IMR-90 (cell line): Measurements from ENCODE around the gene RHPN2. TPM values are rescaled to one million over a fixed set of nuclear protein-coding genes. Genes with fewer than 3 reads are reported as not detected.

Experiments
- ATAC-seq: fragments of 200-7000 bp; cut with Tn5 transposase; 2 replicates; pipeline ENCODE4 v1.9.1; 2020; ENCODE audit warnings: low read depth, mild to moderate bottlenecking, moderate library complexity
- BruUV-seq: library from RNA; stranded (reverse); fragments of 400-500 nt; replicated peaks from 2 replicates; lab custom pipeline; 2021; lab: Mats Ljungman, UMichigan
- CTCF ChIA-PET: fragments of 300-600 bp; formaldehyde crosslinking; extraction: SDS; loops from one replicate; lab custom pipeline; 2021; ENCODE audit warnings: antibody characterized with exemption; lab: Yijun Ruan, JAX
- POLR2A ChIA-PET: fragments of 300-600 bp; sonication (Branson Sonifier 250); formaldehyde crosslinking; loops from one replicate; lab custom pipeline; 2022; ENCODE audit warnings: antibody characterized with exemption; ENCODE audit not compliant: unreplicated experiment; lab: Charles Lee
- DNase-seq: peaks from one replicate; pipeline ENCODE4 v3.0.0; 2013
- H2AFZ ChIP-seq: replicated peaks from 2 replicates; pipeline ENCODE3; 2013; ENCODE audit warnings: low read length, mild to moderate bottlenecking; ENCODE audit not compliant: poor library complexity
- H2AK5ac ChIP-seq: 2 replicates; pipeline ENCODE4 v1.6.1; 2013; ENCODE audit warnings: low read depth, low read length, inconsistent platforms
- H2AK9ac ChIP-seq: replicated peaks from 2 replicates; pipeline ENCODE3; 2013; ENCODE audit warnings: mild to moderate bottlenecking, low read depth, low read length, moderate library complexity; ENCODE audit not compliant: poor library complexity
- H2BK120ac ChIP-seq: 2 replicates; pipeline ENCODE4 v1.6.1; 2013; ENCODE audit warnings: low read depth, low read length, inconsistent platforms
- H2BK15ac ChIP-seq: 3 replicates; pipeline ENCODE4 v1.6.1; 2013; ENCODE audit warnings: low read depth, low read length, inconsistent platforms
- H2BK20ac ChIP-seq: 2 replicates; pipeline ENCODE4 v1.6.1; 2013; ENCODE audit warnings: low read depth, mild to moderate bottlenecking, inconsistent platforms, low read length, moderate library complexity
- H2BK5ac ChIP-seq: 2 replicates; pipeline ENCODE4 v1.6.1; 2013; ENCODE audit warnings: mild to moderate bottlenecking, low read depth, low read length, inconsistent platforms; ENCODE audit not compliant: poor library complexity, severe bottlenecking
- H3K14ac ChIP-seq: replicated peaks from 2 replicates; pipeline ENCODE4 v1.6.1; 2013; ENCODE audit warnings: low read depth, low read length, inconsistent platforms
- H3K18ac ChIP-seq: 2 replicates; pipeline ENCODE4 v1.6.1; 2013; ENCODE audit warnings: low read depth, low read length, control low read depth
- H3K23ac ChIP-seq: 2 replicates; pipeline ENCODE4 v1.6.1; 2013; ENCODE audit warnings: low read depth, low read length, inconsistent platforms
- H3K27ac ChIP-seq: 2 replicates; pipeline ENCODE4 v1.5.1; 2013; ENCODE audit warnings: mild to moderate bottlenecking, control low read depth, low read length; ENCODE audit not compliant: insufficient read depth
- H3K27me3 ChIP-seq: 2 replicates; pipeline ENCODE4 v1.6.1; 2013; ENCODE audit warnings: low read length; ENCODE audit not compliant: control insufficient read depth, insufficient read depth
- H3K36me3 ChIP-seq: 2 replicates; pipeline ENCODE4 v1.6.1; 2013; ENCODE audit warnings: low read length, mixed read lengths; ENCODE audit not compliant: control insufficient read depth, insufficient read depth
- H3K4ac ChIP-seq: 2 replicates; pipeline ENCODE4 v1.6.1; 2013; ENCODE audit warnings: low read depth, low read length, inconsistent platforms
- H3K4me1 ChIP-seq: 2 replicates; pipeline ENCODE4 v1.6.1; 2013; ENCODE audit warnings: low read length, mixed read lengths; ENCODE audit not compliant: control insufficient read depth, insufficient read depth
- H3K4me2 ChIP-seq: 2 replicates; pipeline ENCODE4 v1.6.1; 2013; ENCODE audit warnings: low read depth, mild to moderate bottlenecking, control low read depth, low read length, moderate library complexity
- H3K4me3 ChIP-seq: 2 replicates; pipeline ENCODE4 v1.5.1; 2013; ENCODE audit warnings: low read depth, mild to moderate bottlenecking, control low read depth, low read length, moderate library complexity; ENCODE audit not compliant: insufficient read depth
- H3K56ac ChIP-seq: 2 replicates; pipeline ENCODE4 v1.6.1; 2013; ENCODE audit warnings: low read length, inconsistent platforms; ENCODE audit not compliant: insufficient read depth; ENCODE audit errors: extremely low read depth
- H3K79me1 ChIP-seq, 2 experiments: 2 replicates each; pipeline ENCODE4 v1.6.1; 2013; ENCODE audit warnings: low read length in 2 of 2, inconsistent platforms in 1 of 2, low read depth in 1 of 2
- H3K9ac ChIP-seq: 2 replicates; pipeline ENCODE4 v1.6.1; 2013; ENCODE audit warnings: low read depth, low read length, control low read depth
- H3K9me1 ChIP-seq: 2 replicates; pipeline ENCODE4 v1.6.1; 2013; ENCODE audit warnings: low read length, inconsistent platforms; ENCODE audit not compliant: insufficient read depth
- H3K9me3 ChIP-seq: 2 replicates; pipeline ENCODE4 v1.6.1; 2013; ENCODE audit warnings: low read length; ENCODE audit not compliant: control insufficient read depth, insufficient read depth
- H4K20me1 ChIP-seq: 2 replicates; pipeline ENCODE4 v1.6.1; 2013; ENCODE audit warnings: low read length, inconsistent platforms; ENCODE audit not compliant: insufficient read depth
- H4K5ac ChIP-seq: 2 replicates; pipeline ENCODE4 v1.6.1; 2013; ENCODE audit warnings: mild to moderate bottlenecking, low read depth, low read length, control low read depth
- H4K8ac ChIP-seq, 2 experiments: 2 replicates each; pipeline ENCODE4 v1.6.1; 2013; ENCODE audit warnings: low read depth in 2 of 2, low read length in 2 of 2, control low read depth in 1 of 2, inconsistent platforms in 1 of 2
- H4K91ac ChIP-seq: 2 replicates; pipeline ENCODE4 v1.6.1; 2013; ENCODE audit warnings: low read depth, low read length, inconsistent platforms; ENCODE audit not compliant: insufficient read depth
- CEBPB ChIP-seq: IDR thresholded peaks from 2 replicates; pipeline ENCODE4 v1.6.1; 2012; ENCODE audit warnings: low read depth, low read length, improper control_type of control experiment
- CHD1 ChIP-seq: IDR thresholded peaks from 2 replicates; pipeline ENCODE4 v1.6.1; 2012; ENCODE audit warnings: low read depth, low read length, improper control_type of control experiment
- FOS ChIP-seq: fragments of 150-350 bp; IDR thresholded peaks from 2 replicates; pipeline ENCODE4 v1.6.1; 2016; ENCODE audit warnings: low read depth, low read length
- MAFK ChIP-seq: IDR thresholded peaks from 2 replicates; pipeline ENCODE4 v1.6.1; 2012; ENCODE audit warnings: low read depth, low read length, improper control_type of control experiment
- MXI1 ChIP-seq: IDR thresholded peaks from 2 replicates; pipeline ENCODE4 v1.6.1; 2012; ENCODE audit warnings: low read depth, mild to moderate bottlenecking, low read length, moderate library complexity, borderline replicate concordance
- NFE2L2 ChIP-seq: fragments of 150-350 bp; IDR thresholded peaks from 2 replicates; pipeline ENCODE4 v1.6.1; 2016; ENCODE audit warnings: low read depth, mild to moderate bottlenecking, low read length
- POLR2A ChIP-seq: IDR thresholded peaks from 2 replicates; pipeline ENCODE4 v1.6.1; 2012; ENCODE audit warnings: mild to moderate bottlenecking, low read depth, low read length
- RAD21 ChIP-seq: IDR thresholded peaks from 2 replicates; pipeline ENCODE4 v1.6.1; 2012; ENCODE audit warnings: low read length, improper control_type of control experiment
- RFX5 ChIP-seq: IDR thresholded peaks from 2 replicates; pipeline ENCODE4 v1.8.0; 2012; ENCODE audit warnings: low read depth, mild to moderate bottlenecking, low read length, moderate library complexity
- SMC3 ChIP-seq: fragments of 150-350 bp; IDR thresholded peaks from 2 replicates; pipeline ENCODE4 v1.6.1; 2016; ENCODE audit warnings: low read depth, mild to moderate bottlenecking, antibody characterized with exemption, low read length, moderate library complexity
- WGBS, 2 experiments: methylation state at CpG; one replicate each; pipeline versions ENCODE4 v1.1.5 to v1.1.7; 2013; ENCODE audit warnings: missing lambda C conversion rate in 2 of 2; ENCODE audit not compliant: insufficient read length in 1 of 2; ENCODE audit errors: extremely low coverage in 2 of 2; 5-methylcytosine and 5-hydroxymethylcytosine counted together
- dilution Hi-C: fragments of 300-500 bp; cut with HindIII; formaldehyde crosslinking; loops from one replicate; pipeline ENCODE4 v1.14.3; 2018; ENCODE audit warnings: low sequenced_read_pairs; ENCODE audit not compliant: unreplicated experiment
- in situ Hi-C: fragments of 300-500 bp; cut with MboI; formaldehyde crosslinking; loops from 3 replicates; pipeline ENCODE4 v1.14.3; 2019; ENCODE audit warnings: low sequenced_read_pairs, inconsistent platforms, mixed read lengths
- intact Hi-C: fragments of 100-400 bp; cut with micrococcal nuclease; formaldehyde crosslinking; loops from 2 replicates; pipeline ENCODE4 v1.10.0; 2022
- polyA plus RNA-seq, 3 experiments: library from polyadenylated mRNA; depleted of rRNA; stranded (reverse); fragments of >200 nt; gene quantifications; 2 replicates each; pipeline ENCODE4 v1.2.3, GENCODE V29; 2012; ENCODE audit warnings: low replicate concordance in 1 of 3
- total RNA-seq: library from RNA; depleted of rRNA; stranded (reverse); fragments of >200 nt; gene quantifications from 2 replicates; pipeline ENCODE4 v1.2.3, GENCODE V29; 2012
- TF ChIP-seq, protein P1 (sequence below): conservative IDR thresholded peaks from 2 replicates; pipeline ENCODE4 v1.5.1; 2012; ENCODE audit warnings: mild to moderate bottlenecking, low read depth, low read length, improper control_type of control experiment
- TF ChIP-seq, protein P2 (sequence below): fragments of 150-350 bp; IDR thresholded peaks from 2 replicates; pipeline ENCODE4 v1.6.1; 2017; ENCODE audit warnings: mild to moderate bottlenecking, antibody characterized with exemption, low read length, low read depth
- TF ChIP-seq, protein P3 (sequence below): fragments of 150-350 bp; IDR thresholded peaks from 2 replicates; pipeline ENCODE4 v1.6.1; 2016; ENCODE audit warnings: low read depth, mild to moderate bottlenecking, low read length, moderate library complexity, borderline replicate concordance

The RHPN2 gene
- total and polyA plus RNA-seq, 2 of the 4 experiments (the other 2 are of a cell fraction) = 2.3 to 4.0 TPM

DNA sequence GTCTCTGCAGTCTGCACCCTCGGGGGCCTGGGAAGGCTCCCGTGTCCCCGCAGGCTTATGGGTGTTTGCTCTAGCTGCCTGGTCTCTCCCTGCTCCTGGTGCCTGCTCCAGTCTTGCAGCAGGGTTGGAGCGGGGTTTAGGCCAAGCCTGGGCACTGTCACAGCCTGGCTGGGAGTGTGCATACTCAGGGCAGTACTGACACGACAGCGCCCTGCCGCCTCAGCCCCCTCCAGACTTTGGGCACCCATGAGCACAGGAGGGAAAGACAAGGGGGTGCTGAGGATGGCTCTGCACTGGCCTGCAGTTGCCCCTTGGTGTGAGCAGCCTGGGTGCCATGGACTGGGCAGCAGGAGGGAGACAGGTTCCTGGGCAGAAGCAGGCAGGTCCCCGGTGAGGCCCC, 128.6 kb downstream of the RHPN2 start:
- in situ Hi-C loops = no loop called here
- H3K14ac ChIP-seq = no peak overlapping the region
- no peak overlapping the region for H2AFZ ChIP-seq
- no peak overlapping the region for H2BK15ac ChIP-seq
- ATAC-seq = no peak
- H3K56ac ChIP-seq = no peak overlapping the region
- no peak overlapping the region for H2AK5ac ChIP-seq
- peaks cover 20% of the 10 kb centered on the region for H3K36me3 ChIP-seq
- dilution Hi-C loops = no loop called here
- no peak overlapping the region for H3K23ac ChIP-seq
- no peak overlapping the region for H2BK20ac ChIP-seq
- 100% methylated on average over 4 of the region's 8 CpGs; no CpG with 5 or more reads in 1 of the 2 experiments for WGBS, 2 experiments
- H4K8ac ChIP-seq = no peak overlapping the region
- no peaks in the 10 kb centered on the region; the same call in 1 of the 2 replicates for H3K9me1 ChIP-seq
- no peak overlapping the region for H3K18ac ChIP-seq
- no peaks in the 10 kb centered on the region for H4K20me1 ChIP-seq
- H3K4me3 ChIP-seq = no peak overlapping the region
- H3K4ac ChIP-seq = no peak overlapping the region
- no peak overlapping the region for H2AK9ac ChIP-seq
- H4K91ac ChIP-seq = no peak overlapping the region
- H2BK120ac ChIP-seq = no peak overlapping the region
- H3K4me2 ChIP-seq = no peak overlapping the region
- intact Hi-C loops = no loop called here
- TF ChIP-seq CHD1 (no peak), MXI1 (no peak), SMC3 (no peak), POLR2A (no peak), MAFK (no peak), RFX5 (no peak), FOS (no peak), RAD21 (no peak), NFE2L2 (no peak), CEBPB (no peak)
- TF ChIP-seq, protein P1, sequence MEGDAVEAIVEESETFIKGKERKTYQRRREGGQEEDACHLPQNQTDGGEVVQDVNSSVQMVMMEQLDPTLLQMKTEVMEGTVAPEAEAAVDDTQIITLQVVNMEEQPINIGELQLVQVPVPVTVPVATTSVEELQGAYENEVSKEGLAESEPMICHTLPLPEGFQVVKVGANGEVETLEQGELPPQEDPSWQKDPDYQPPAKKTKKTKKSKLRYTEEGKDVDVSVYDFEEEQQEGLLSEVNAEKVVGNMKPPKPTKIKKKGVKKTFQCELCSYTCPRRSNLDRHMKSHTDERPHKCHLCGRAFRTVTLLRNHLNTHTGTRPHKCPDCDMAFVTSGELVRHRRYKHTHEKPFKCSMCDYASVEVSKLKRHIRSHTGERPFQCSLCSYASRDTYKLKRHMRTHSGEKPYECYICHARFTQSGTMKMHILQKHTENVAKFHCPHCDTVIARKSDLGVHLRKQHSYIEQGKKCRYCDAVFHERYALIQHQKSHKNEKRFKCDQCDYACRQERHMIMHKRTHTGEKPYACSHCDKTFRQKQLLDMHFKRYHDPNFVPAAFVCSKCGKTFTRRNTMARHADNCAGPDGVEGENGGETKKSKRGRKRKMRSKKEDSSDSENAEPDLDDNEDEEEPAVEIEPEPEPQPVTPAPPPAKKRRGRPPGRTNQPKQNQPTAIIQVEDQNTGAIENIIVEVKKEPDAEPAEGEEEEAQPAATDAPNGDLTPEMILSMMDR = no peak
- TF ChIP-seq, protein P2, sequence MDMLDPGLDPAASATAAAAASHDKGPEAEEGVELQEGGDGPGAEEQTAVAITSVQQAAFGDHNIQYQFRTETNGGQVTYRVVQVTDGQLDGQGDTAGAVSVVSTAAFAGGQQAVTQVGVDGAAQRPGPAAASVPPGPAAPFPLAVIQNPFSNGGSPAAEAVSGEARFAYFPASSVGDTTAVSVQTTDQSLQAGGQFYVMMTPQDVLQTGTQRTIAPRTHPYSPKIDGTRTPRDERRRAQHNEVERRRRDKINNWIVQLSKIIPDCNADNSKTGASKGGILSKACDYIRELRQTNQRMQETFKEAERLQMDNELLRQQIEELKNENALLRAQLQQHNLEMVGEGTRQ = no peak
- TF ChIP-seq, protein P3, sequence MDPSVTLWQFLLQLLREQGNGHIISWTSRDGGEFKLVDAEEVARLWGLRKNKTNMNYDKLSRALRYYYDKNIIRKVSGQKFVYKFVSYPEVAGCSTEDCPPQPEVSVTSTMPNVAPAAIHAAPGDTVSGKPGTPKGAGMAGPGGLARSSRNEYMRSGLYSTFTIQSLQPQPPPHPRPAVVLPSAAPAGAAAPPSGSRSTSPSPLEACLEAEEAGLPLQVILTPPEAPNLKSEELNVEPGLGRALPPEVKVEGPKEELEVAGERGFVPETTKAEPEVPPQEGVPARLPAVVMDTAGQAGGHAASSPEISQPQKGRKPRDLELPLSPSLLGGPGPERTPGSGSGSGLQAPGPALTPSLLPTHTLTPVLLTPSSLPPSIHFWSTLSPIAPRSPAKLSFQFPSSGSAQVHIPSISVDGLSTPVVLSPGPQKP = no peak
- H4K5ac ChIP-seq = no peak overlapping the region
- no peaks in the 10 kb centered on the region for H3K27me3 ChIP-seq
- H2BK5ac ChIP-seq = no peak overlapping the region
- no peaks in the 10 kb centered on the region for H3K79me1 ChIP-seq
- ChIA-PET CTCF (interaction anchor here (0.6 kb wide), 1 partner anchor 21 kb away, joined by 3 read pairs; no protein-coding TSS in a partner anchor), POLR2A (interaction anchor here (0.6 kb wide), 1 partner anchor 319 kb away, joined by 3 read pairs; no protein-coding TSS in a partner anchor)
- no peak overlapping the region for H3K27ac ChIP-seq
- H3K9ac ChIP-seq = no peak overlapping the region
- H3K9me3 ChIP-seq = no peaks in the 10 kb centered on the region
- DNase-seq = no peak
- H3K4me1 ChIP-seq = no peaks in the 10 kb centered on the region
- no TSS peak for BruUV-seq
